Stimulated activated CD4-positive, alpha-beta T cell treated with anti-CD3 and anti-CD28 coated beads, Interleukin-12 subunit alpha, Interleukin-12 subunit beta, amount 100 ng/mL, for 48 hours (primary cell): ENCODE results near the gene PYM1.
"Not testable (repeated sequence)": the region's sequence is repeated elsewhere in the genome, so short reads cannot be mapped to it uniquely, and the experiment has no call there.

ENCODE experiments used
- DNase-seq, 3 donors: peaks; one replicate each; pipeline ENCODE4 v3.0.0-alpha.2; 2020; ENCODE audit warnings: low read depth in 2 of 3, low spot score in 1 of 3

Gene PYM1

GRCh38 chr12:55940065-55940732 lies 12.5 kb upstream of the PYM1 start:
- DNase-seq: peak; percentile 75 to 90 (median 77)

DNA sequence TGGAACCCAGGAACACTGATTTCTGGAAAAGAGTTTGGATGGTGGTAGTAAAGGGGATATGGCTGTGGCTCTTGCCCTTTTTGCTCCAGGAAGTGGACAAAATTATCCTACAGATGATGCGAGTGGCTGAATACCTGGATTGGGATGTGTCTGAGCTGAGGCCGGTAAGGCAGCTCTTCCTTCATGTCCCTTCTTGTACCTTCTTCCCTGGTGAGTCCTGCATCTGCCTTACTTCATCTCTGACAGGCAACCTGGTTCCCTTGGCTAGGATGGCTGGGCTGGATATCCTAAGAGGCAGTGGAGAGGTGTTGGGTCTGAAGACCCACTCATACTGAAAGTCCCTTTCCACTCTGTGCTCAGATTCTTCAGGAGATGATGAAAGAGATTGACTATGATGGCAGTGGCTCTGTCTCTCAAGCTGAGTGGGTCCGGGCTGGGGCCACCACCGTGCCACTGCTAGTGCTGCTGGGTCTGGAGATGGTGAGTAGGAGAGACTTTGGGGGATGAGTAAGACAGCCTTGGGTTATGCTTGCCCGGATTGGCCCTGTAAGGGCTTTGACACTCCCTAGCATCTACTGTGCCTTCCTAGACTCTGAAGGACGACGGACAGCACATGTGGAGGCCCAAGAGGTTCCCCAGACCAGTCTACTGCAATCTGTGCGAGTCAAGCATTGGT lies 11.3 kb upstream of the PYM1 start:
- no peak for DNase-seq

GRCh38 chr12:55937981-55938380 lies 10.3 kb upstream of the PYM1 start:
- no peak for DNase-seq

DNA sequence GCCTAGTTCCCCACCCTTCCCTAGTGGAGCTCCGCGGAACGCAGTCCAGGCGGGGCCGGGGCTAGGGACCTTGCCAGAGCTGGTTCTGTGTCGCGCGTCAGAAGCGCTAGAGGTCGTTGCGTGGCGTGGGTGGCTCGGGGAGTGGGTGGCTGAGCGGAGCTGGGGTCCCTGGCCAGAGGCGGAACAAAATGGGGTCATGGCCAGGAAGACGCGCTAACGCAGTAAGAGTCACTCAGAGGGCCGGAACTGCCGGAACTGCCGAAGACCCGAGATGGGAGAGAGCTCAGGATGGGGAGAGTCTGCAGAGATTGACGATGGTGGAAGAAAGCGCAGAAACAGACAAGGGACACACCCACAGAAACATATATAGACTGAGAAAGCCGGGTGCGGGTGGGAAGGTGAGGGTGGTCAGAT lies 8.1 kb upstream of the PYM1 start:
- DNase-seq: no peak

DNA sequence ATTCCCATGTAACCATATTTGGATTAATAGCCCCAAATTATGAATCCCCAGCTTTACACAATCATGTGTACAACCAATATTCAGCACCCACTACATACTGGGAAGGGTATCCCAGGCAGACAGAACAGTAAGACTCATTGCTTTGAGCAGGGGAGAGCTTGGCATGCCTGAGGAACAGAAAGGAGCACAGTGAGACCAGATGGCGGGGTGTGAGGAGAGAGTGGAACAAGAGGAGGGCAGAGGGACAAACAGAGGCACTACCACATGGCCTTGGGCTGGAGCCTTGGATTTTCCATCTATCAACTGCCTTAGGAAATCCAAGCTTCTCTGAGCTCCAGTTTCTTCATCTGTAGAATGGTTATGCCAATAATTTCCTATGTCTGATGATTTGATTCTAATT lies 7.1 kb upstream of the PYM1 start:
- DNase-seq: no peak

- no peak for DNase-seq
These were observed 6.4 kb upstream of the PYM1 start for GRCh38 chr12:55933799-55934742.

GRCh38 chr12:55933169-55933798 lies 5.6 kb upstream of the PYM1 start:
- DNase-seq: no peak

DNA sequence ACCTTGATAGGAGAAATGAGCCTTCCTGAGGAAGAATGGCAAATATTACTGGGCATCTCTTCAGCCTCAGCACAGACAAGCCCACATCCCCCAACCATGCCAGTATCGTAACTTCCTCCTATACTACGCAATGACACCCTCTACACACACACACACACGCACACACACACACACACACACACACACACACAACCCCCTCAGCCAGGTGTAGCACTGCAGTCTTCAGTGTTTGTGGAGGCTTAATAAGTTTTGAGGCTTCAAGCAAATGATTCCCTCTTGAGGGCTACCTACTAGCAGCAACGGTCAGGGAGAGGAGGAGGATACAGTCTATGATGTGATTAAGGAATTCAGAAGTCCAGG lies 4.8 kb upstream of the PYM1 start:
- no peak for DNase-seq

DNA sequence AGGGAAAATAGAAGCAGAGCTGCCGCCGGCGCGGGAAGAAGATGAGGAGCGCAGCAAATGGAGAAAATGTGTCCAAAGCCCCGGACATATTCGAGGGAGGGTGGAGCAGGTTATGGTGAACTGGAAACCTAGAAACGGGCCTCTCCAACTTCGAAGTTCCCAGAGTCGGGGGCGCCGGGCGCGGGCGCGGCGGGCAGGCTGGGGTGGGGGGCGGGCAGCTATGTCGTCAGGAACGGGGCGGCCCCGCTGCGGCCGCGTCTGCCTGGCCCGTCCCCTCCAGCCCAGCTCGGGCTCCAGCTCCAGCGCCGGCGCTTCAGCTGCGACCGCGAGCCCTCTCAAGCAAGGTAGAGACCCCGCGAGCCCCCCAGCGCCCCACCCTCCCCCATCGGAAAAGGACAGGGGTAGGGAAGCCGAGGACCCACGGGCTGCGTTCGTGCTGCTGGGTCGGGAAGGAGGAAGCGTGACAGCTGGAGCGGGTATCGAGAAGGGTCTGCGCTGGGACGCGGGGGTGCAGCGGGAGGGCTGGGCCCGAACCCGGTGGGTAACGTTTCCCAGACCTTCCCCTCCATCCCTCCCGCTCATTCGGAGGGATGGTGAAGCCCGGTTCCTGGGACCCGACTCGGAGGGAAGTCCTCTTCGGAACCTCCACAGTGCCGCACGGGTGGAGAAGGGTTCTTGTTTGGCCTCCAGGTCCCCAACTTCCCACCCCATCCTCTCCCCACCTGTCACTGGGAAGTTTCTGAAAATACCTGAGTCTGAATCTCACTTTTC lies 4.3 kb upstream of the PYM1 start:
- no peak for DNase-seq

- DNase-seq: no peak
These were observed 3.7 kb upstream of the PYM1 start for GRCh38 chr12:55931317-55931779.

GRCh38 chr12:55930771-55931316 lies 3.1 kb upstream of the PYM1 start, which contains the start of gene DGKA:
Gene DGKA (plus strand): TSS chr12:55931162. CDS start chr12:55936504, 5,342 bp downstream.
- peak; percentile 78 to 80 (median 79) for DNase-seq

GRCh38 chr12:55929306-55929791 lies 1.7 kb upstream of the PYM1 start:
- peak; percentile 65 to 83 (median 67) for DNase-seq

- DNase-seq: peak; percentile 90 to 91 (median 90)
These were observed 731 bp downstream of the PYM1 start for GRCh38 chr12:55926738-55927587.

- DNase-seq: no peak
These were observed 1.6 kb downstream of the PYM1 start for GRCh38 chr12:55925870-55926737.

GRCh38 chr12:55925371-55925770 lies 2.3 kb downstream of the PYM1 start:
- no peak for DNase-seq

DNA sequence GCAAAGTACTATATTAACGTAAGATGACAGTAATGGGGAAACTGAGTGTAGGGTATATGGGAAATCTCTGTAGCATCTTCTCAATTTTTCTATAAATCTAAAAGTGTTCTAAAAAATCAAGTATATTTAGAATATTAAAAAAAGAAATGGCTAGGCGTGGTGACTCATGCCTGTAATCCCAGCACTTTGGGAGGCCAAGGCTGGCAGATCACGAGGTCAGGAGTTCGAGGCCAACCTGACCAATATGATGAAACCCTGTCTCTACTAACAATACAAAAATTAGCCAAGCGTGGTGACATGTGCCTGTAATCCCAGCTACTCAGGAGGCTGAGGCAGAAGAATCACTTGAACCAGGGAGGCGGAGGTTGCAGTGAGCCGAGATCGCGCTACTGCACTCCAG lies 4.0 kb downstream of the PYM1 start:
- DNase-seq: not testable (repeated sequence)

- DNase-seq: no peak
These were observed 5.6 kb downstream of the PYM1 start for GRCh38 chr12:55922126-55922525.

- DNase-seq: not testable (repeated sequence)
These were observed 8.7 kb downstream of the PYM1 start for GRCh38 chr12:55919032-55919431.
